Measurements from ENCODE around the gene DCHS1.

DCHS1 gene

DNA sequence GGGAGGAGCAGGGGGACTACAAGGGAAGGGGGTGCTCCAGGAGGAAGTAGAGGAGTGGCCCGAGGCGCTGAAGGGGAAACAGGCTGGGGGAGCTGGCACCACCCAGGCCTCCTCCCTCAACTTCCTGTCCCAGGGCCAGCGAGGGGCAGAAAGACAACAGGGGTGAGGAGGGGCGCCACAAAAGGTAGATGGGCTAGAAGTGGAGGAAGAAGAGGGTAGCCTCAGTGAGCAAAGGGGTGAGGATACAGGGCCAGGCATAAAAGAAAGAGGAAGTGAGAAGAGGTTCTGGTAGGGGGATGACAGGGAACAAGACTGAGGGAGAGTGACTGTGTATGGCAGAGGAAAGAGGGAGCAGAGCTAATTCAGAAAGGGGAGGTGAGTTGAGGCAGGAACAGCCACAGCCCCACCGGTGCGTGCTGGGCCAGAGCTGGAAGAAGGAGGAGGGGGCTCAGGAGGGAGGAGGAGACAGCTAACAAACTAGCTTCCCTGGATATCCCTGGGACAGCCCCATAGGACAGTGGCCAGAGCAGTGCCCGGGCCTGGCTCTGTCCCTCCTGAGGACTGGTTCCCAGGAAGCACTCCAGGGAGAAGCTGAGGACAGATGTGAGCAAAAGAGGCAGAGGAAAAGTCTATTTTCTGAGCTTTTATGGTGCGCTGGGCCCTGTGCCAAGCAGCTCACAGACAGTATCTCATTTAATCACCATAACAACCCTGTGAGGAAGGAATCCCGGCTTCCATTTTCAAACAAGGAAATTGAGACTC is 8.5 kb downstream of the DCHS1 start:
- no peak for DNase-seq (ENCODE audit: low read depth)

GRCh38 chr11:6646576-6646917 is 9.1 kb downstream of the DCHS1 start:
- no peak for DNase-seq (ENCODE audit: low read depth)

- DNase-seq (ENCODE audit: low read depth) = no peak
Observed at GRCh38 chr11:6646071-6646470, 9.5 kb downstream of the DCHS1 start.

GRCh38 chr11:6642957-6643356 is 12.7 kb downstream of the DCHS1 start:
- no peak for DNase-seq (ENCODE audit: low read depth)

- no peak for DNase-seq (ENCODE audit: low read depth)
Observed at GRCh38 chr11:6640985-6641701, 14.5 kb downstream of the DCHS1 start.

DNA sequence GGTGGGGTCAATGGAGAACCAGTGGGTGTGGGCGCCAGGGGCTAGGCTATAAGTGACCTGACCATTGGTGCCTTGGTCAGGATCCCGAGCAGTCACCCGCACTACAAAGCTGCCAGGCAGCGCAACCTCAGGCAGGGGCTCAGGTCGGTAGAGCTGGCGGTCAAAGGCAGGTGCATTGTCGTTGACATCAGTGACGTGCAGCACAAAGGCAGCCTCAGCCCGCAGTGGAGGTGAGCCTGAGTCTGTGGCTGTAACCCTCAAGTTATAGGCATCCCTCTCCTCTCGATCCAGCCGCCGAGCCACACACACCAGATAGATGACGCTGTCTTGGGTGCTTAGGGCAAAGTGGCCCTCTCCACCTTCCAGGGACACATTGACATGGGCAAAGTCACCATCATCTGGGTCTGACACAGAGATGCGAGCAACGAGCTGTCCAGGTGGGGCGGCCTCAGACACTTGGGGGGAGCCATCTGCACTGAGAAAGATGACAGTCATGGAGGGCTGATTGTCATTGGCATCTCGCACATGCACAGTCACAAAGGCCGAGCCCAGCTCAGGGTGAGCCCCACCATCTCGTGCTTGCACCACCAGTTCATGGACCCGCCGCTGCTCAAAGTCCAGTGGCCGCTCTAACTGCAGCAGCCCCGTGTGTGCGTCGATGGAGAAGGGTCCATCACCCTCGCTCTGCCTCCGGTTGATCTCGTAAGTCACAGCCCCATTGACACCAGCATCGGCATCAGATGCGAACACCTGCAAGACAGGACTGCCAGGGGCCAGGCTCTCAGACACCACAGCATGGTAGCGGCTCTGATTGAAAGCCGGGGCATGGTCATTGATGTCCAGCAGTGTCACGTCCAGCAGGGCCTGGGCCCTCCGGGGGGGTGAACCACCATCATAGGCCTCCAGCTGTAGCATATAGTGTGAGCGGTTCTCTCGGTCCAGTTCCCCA is 15.3 kb downstream of the DCHS1 start:
- DNase-seq (ENCODE audit: low read depth) = no peak

GRCh38 chr11:6638429-6638828 is 17.2 kb downstream of the DCHS1 start:
- no peak for DNase-seq (ENCODE audit: low read depth)

DNA sequence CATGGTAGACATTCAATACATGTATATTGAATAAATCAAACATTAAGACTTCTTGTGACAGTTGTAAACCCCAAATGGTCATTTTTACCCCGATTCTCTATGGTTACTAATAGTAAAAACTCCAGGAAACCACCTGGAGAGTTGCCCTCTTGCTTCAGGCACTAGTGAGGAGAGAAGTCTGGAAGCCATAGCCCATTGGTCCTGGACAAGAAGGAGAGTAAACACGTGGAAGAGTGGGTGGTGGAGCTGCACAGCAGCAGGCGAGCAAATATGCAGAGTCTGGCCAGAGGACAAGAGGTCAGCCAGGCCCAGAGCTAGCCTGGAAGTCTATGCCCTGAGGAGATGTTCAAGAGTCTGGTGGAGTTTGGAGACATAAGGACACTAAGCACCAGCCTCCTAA is 17.7 kb downstream of the DCHS1 start:
- DNase-seq (ENCODE audit: low read depth) = no peak

GRCh38 chr11:6636480-6636879 is 19.1 kb downstream of the DCHS1 start:
- no peak for DNase-seq (ENCODE audit: low read depth)

GRCh38 chr11:6635082-6635932 is 20.3 kb downstream of the DCHS1 start:
- no peak for DNase-seq (ENCODE audit: low read depth)

DNA sequence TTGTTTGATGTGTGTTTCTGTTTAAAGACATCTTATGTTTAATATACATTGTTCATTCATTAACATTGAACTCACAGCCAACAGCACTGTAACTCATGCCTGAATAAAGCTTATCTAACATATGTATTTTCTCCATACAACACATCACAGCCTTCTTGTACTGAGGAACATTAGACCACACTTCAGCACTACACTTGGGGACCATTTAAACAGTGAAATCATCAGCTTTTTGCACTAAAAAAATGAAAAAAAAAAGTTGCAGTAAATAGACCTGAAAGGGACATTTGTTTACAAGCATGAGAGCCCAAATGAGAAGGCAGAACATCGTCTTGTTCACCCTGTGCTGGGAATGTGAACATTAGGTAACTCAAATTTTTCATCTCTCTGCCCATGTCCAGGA is 21.1 kb downstream of the DCHS1 start:
- DNase-seq (ENCODE audit: low read depth) = no peak

- no peak for DNase-seq (ENCODE audit: low read depth)
Observed at GRCh38 chr11:6633422-6634408, 21.9 kb downstream of the DCHS1 start.

DNA sequence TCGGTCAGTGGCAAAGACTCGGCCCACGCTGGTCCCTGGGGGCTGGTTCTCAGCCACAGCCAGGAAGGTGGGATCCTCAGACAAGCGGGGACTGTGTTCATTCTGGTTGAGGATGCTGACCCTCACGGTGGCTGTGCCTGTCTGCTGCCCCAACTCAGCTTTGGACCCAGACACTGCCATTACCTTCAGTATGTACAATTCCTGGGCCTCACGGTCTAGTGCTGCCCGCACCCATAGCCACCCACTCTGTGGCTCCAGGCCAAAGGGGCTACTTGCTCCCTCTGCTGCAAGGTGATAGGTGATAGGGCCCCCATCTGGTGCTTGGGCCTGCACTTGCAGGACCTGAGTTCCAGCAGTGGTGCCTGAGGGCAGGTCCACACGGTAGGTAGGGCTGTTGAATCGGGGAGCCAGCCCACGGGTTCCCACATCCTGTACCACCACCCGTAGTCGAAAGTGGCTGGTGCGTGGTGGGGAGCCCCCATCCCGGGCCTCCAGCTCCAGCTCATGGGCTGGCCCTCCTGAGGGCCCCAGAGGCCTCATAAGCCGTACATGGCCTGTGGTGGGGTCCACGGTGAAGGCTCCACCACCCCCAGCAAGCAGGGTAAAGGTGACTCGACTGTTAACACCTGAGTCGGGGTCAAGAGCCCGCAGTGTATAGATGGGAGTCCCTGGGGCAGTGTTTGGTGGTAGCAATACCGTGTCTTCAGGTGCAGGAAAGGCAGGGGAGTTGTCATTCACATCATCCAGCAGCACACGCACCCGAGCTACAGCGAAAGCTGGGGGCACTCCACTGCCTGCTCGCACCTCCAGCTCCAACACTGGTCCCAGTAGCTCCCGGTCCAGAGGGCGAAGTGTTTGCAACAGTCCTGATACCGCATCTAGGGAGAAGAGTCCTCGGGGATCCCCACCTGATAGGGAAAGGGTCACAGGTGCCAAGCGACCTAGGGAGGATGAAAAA is 23.2 kb downstream of the DCHS1 start:
- no peak for DNase-seq (ENCODE audit: low read depth)

GRCh38 chr11:6631361-6631890 is 24.2 kb downstream of the DCHS1 start:
- DNase-seq (ENCODE audit: low read depth) = no peak

DNA sequence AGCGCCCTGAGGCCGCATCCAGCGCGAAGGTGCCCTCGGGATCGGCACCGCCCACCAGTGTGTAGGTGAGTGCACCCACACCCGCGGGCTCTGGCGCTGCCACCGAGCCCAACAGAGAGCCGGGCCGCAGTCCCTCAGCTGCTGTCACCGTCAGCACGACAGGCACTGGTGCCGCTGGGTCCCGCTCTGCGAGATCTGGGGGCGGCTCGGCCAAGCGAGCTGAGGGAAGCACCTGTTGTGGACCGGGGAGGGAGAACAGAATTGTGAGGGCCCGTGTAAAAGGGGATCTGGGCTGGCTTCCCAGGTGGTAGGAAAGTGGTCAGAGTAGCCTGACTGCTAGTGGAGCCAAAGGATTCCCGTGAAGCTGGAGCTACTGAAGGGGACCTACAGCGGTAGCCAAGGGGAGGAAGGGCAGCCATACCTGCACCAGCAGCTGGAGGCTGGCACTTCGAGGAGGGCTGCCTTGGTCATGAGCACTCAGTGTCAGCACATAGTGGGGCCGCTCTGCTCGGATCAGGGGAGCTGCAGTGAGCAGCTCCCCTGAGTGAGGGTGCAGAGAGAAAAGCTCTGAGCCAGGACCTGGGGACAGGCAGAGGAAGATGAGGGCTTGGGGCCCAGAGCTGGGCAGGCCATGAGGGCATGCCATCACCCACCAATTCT is 24.8 kb downstream of the DCHS1 start:
- no peak for DNase-seq (ENCODE audit: low read depth)

- no peak for DNase-seq (ENCODE audit: low read depth)
Observed at GRCh38 chr11:6629892-6630631, 25.5 kb downstream of the DCHS1 start.

DNA sequence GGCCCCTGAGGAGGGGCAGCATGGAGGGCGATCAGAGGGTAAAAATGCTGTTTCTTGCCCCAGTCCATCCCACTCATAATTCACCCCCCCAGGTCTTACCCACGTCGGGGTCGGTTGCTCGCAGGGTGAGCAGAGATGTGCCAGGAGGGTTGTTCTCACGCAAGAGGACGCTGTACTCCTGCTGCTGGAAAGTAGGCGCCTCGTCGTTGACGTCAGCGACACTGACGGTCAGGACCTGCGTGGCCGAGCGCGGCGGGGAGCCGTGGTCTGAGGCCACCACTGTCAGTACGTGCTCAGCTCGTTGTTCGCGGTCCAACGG is 26.1 kb downstream of the DCHS1 start:
- DNase-seq (ENCODE audit: low read depth) = no peak

GRCh38 chr11:6628526-6628925 is 27.1 kb downstream of the DCHS1 start:
- no peak for DNase-seq (ENCODE audit: low read depth)

Measured in activated T-cell treated with anti-CD3 and anti-CD28 coated beads for 48 hours (primary cell).